GM15510 (cell line): Measurements from ENCODE around the gene MMP2.

ENCODE experiments used
- POLR2A ChIP-seq: IDR thresholded peaks from 3 replicates; pipeline ENCODE4 v1.6.1; 2011; ENCODE audit warnings: borderline replicate concordance; ENCODE audit not compliant: insufficient read length; ENCODE audit errors: extremely low read depth

MMP2 gene

GRCh38 chr16:55542459-55543082, 63.6 kb downstream of the MMP2 start:
- TF ChIP-seq POLR2A: no peak

- no peak for TF ChIP-seq POLR2A
Observed at GRCh38 chr16:55543472-55543871, 64.5 kb downstream of the MMP2 start.

- TF ChIP-seq POLR2A: no peak
Observed at GRCh38 chr16:55552621-55553020, 73.6 kb downstream of the MMP2 start.

GRCh38 chr16:55555436-55555835, 76.4 kb downstream of the MMP2 start:
- TF ChIP-seq POLR2A: no peak
